Spinal cord (tissue), 10 donors: ENCODE data around the gene ROPN1L. TPM values are rescaled to one million over a fixed set of nuclear protein-coding genes. Genes with fewer than 3 reads are reported as not detected.
"Not testable (repeated sequence)": the region's sequence is repeated elsewhere in the genome, so short reads cannot be mapped to it uniquely, and the experiment has no call there.

Experiments used
- DNase-seq, 6 donors: peaks; one replicate each; pipeline versions ENCODE4 v3.0.0 to v3.0.0-alpha.2; 2013 to 2015; ENCODE audit warnings: low spot score in 6 of 6, low read depth in 4 of 6
- H3K27ac ChIP-seq: one replicate; pipeline ENCODE4 v1.5.1; 2013; ENCODE audit warnings: low read depth, low read length, control low read depth
- H3K27me3 ChIP-seq: one replicate; pipeline ENCODE4 v1.6.1; 2013; ENCODE audit warnings: low read length; ENCODE audit not compliant: control insufficient read depth, insufficient read depth
- H3K36me3 ChIP-seq: one replicate; pipeline ENCODE4 v1.6.1; 2013; ENCODE audit warnings: low read length; ENCODE audit not compliant: control insufficient read depth, insufficient read depth
- H3K4me1 ChIP-seq: one replicate; pipeline ENCODE4 v1.6.1; 2013; ENCODE audit warnings: low read length; ENCODE audit not compliant: control insufficient read depth, insufficient read depth
- H3K4me3 ChIP-seq: one replicate; pipeline ENCODE4 v1.5.1; 2013; ENCODE audit warnings: low read depth, low read length, control low read depth
- H3K9me3 ChIP-seq: one replicate; pipeline ENCODE4 v1.6.1; 2013; ENCODE audit warnings: low read length; ENCODE audit not compliant: control insufficient read depth, insufficient read depth
- WGBS: methylation state at CpG from one replicate; pipeline ENCODE4 v1.1.5; 2013; ENCODE audit warnings: missing lambda C conversion rate; ENCODE audit not compliant: insufficient coverage; 5-methylcytosine and 5-hydroxymethylcytosine counted together
- polyA plus RNA-seq, 2 donors: library from polyadenylated mRNA; unstranded; fragments of 120-200 nt; gene quantifications; one replicate each; pipeline ENCODE4 v1.2.1, GENCODE V29; 2013; ENCODE audit not compliant: insufficient read length in 2 of 2
- total RNA-seq, 2 donors: library from RNA; depleted of rRNA in 1 of 2; stranded (reverse); fragments of 120-200 nt in 1 of 2; fragments of >200 nt in 1 of 2; gene quantifications; one replicate each; pipeline versions ENCODE4 v1.2.3 to v1.2.4, GENCODE V29; 2013 to 2014
- donor health status: healthy.

ROPN1L gene
- total and polyA plus RNA-seq, 4 donors = 4.6 to 11.0 (median 9.7) TPM

- H3K27ac ChIP-seq, DNase-seq, H3K4me3 ChIP-seq, H3K36me3 ChIP-seq, H3K4me1 ChIP-seq, H3K27me3 ChIP-seq, H3K9me3 ChIP-seq: not testable (repeated sequence)
- WGBS = 94% methylated on average over 5 of the region's 6 CpGs
Measured at GRCh38 chr5:10494497-10494896, 52.8 kb downstream of the ROPN1L start.

- Histone ChIP-seq H3K9me3 (no peaks in the 10 kb centered on the region), H3K27ac (no peak overlapping the region), H3K4me1 (no peaks in the 10 kb centered on the region), H3K4me3 (no peak overlapping the region), H3K36me3 (no peaks in the 10 kb centered on the region), H3K27me3 (no peaks in the 10 kb centered on the region)
- no peak for DNase-seq
- WGBS = 63% methylated on average over 4 of the region's 5 CpGs
Measured at GRCh38 chr5:10497554-10497953, 55.9 kb downstream of the ROPN1L start.

DNA sequence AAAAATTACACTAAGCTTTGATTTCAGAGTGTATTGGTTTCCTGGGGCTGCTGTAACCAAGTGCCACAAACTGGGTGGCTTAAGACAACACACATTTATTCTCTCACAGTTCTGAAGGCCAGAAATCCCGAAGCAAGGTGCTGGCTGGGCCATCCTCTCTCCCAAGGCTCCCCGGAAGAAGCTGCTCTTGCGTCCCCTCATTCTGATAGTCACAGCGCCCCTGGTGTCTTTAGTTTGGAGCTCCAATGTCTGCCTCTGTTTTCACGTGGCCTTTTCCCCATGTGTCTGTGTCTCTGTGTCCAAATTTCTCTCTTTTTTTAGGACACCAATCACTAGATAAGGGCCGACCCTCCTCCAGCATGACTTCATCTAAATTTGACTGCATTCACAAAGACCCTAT lies 56.7 kb downstream of the ROPN1L start:
- no peaks in the 10 kb centered on the region for H3K9me3 ChIP-seq
- no peak for DNase-seq
- no peaks in the 10 kb centered on the region for H3K27me3 ChIP-seq
- no peaks in the 10 kb centered on the region for H3K36me3 ChIP-seq
- no peak overlapping the region for H3K4me3 ChIP-seq
- no peak overlapping the region for H3K27ac ChIP-seq
- H3K4me1 ChIP-seq = no peaks in the 10 kb centered on the region
- WGBS = 59% methylated on average over 5 of the region's 6 CpGs

DNA sequence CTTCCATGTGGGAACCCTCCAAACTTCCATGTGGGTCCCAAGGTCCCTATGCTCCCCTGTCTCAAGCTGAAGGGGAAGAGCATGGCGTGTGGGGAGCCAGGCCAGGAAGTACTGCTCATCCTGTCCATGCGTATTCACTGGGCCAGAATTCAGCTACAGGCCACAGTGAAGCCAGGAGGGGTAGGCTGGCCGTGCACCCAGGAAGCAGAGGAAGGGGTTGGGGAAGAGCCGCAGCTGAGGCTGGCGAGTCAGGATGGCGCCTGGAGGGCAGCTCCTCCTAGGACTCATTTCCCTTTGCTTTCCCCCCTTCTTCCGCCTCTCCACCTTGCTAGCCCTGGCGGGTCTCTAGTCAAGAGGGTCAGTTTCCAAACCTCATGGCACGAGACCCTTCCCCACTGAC lies 57.4 kb downstream of the ROPN1L start:
- H3K27ac ChIP-seq = no peak overlapping the region
- H3K27me3 ChIP-seq = no peaks in the 10 kb centered on the region
- H3K36me3 ChIP-seq = no peaks in the 10 kb centered on the region
- H3K9me3 ChIP-seq = no peaks in the 10 kb centered on the region
- no peak overlapping the region for H3K4me3 ChIP-seq
- no peaks in the 10 kb centered on the region for H3K4me1 ChIP-seq
- DNase-seq = no peak
- 80% methylated on average over 3 of the region's 9 CpGs for WGBS

GRCh38 chr5:10499776-10500175 lies 58.1 kb downstream of the ROPN1L start:
- Histone ChIP-seq H3K36me3 (no peaks in the 10 kb centered on the region), H3K4me1 (no peaks in the 10 kb centered on the region), H3K27me3 (no peaks in the 10 kb centered on the region), H3K27ac (no peak overlapping the region), H3K9me3 (no peaks in the 10 kb centered on the region), H3K4me3 (no peak overlapping the region)
- WGBS = no CpG with 5 or more reads among the region's 2 CpGs
- DNase-seq = no peak

- H3K27ac ChIP-seq = no peak overlapping the region
- DNase-seq = no peak
- no peaks in the 10 kb centered on the region for H3K9me3 ChIP-seq
- H3K27me3 ChIP-seq = no peaks in the 10 kb centered on the region
- no peak overlapping the region for H3K4me3 ChIP-seq
- H3K36me3 ChIP-seq = no peaks in the 10 kb centered on the region
- WGBS = 100% methylated on average over 1 of the region's 3 CpGs
- H3K4me1 ChIP-seq = no peaks in the 10 kb centered on the region
Measured at GRCh38 chr5:10500669-10501068, 59.0 kb downstream of the ROPN1L start.

GRCh38 chr5:10501554-10502075 lies 59.9 kb downstream of the ROPN1L start:
- Histone ChIP-seq H3K4me3 (no peak overlapping the region), H3K27me3 (no peaks in the 10 kb centered on the region), H3K9me3 (no peaks in the 10 kb centered on the region), H3K36me3 (no peaks in the 10 kb centered on the region), H3K27ac (no peak overlapping the region), H3K4me1 (no peaks in the 10 kb centered on the region)
- DNase-seq = no peak
- WGBS = 60% methylated on average over 6 of the region's 9 CpGs

DNA sequence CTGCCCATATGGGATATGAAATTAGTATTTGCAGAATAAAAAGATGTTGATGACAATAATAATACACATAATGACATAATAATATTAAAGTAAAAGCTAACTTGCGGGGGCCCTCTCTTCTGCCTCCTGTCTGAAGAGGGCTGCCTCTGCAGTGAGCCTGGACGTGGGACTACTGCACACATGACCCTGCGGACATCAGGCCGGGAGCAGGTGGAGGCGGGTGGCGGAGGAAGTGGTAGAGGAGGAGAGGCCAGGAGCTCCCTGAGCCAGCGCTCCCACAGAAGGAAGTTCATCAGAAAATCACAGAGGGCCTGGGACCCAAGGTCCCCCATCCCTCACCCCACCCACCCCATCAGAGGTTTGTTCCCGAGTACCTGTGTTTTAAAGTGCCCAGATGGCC lies 60.5 kb downstream of the ROPN1L start:
- no peaks in the 10 kb centered on the region for H3K9me3 ChIP-seq
- 90% methylated on average over 1 of the region's 8 CpGs for WGBS
- H3K27ac ChIP-seq = no peak overlapping the region
- no peaks in the 10 kb centered on the region for H3K36me3 ChIP-seq
- no peak for DNase-seq
- no peak overlapping the region for H3K4me3 ChIP-seq
- H3K27me3 ChIP-seq = no peaks in the 10 kb centered on the region
- no peaks in the 10 kb centered on the region for H3K4me1 ChIP-seq

DNA sequence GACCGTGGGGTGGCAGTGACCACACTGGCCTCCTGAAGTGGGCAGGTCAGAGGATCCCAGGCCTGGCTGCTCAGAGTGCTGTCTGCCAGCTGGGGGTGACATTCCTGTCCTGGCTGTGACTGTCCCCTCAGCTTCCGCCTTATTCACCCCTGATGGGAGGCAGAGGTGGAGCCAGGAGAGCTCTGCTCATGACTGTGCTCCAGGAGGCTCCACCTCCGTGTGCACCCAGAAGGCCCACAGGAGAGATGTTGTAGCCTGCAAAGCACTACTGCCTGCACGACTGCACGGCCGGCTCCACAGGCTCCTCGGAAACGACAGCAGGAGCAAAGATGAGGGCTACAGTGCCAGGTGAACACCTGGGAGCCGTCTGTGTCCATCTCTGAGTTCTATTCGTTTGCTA lies 60.9 kb downstream of the ROPN1L start:
- no peaks in the 10 kb centered on the region for H3K4me1 ChIP-seq
- no peaks in the 10 kb centered on the region for H3K9me3 ChIP-seq
- H3K4me3 ChIP-seq = no peak overlapping the region
- WGBS = 79% methylated on average over 10 of the region's 10 CpGs
- DNase-seq = no peak
- no peaks in the 10 kb centered on the region for H3K36me3 ChIP-seq
- H3K27ac ChIP-seq = no peak overlapping the region
- no peaks in the 10 kb centered on the region for H3K27me3 ChIP-seq

DNA sequence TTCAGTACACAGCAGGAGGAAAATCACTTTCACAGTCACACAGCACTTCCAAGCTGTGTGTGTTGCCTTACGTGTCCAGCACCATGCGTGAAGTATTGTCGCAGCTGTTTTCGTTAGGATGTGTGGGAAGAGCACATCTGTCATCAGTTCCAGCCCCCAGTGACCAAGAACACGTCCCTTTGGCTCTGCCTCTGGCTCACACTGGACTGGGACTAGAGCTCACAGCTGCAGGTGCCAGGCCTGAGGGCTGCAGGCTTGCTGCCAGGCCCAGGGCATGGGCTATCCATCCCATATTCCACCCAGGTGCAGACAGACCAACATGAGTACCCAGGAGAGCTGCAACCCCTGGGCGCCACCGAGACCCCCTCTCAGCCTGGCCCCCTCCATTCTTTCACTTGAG lies 61.6 kb downstream of the ROPN1L start:
- WGBS = 91% methylated on average over 5 of the region's 7 CpGs
- no peak overlapping the region for H3K27ac ChIP-seq
- no peaks in the 10 kb centered on the region for H3K9me3 ChIP-seq

More for the DNA sequence above, 61.6 kb downstream of the ROPN1L start:
- no peaks in the 10 kb centered on the region for H3K36me3 ChIP-seq
- H3K4me3 ChIP-seq = no peak overlapping the region
- no peaks in the 10 kb centered on the region for H3K4me1 ChIP-seq
- no peaks in the 10 kb centered on the region for H3K27me3 ChIP-seq
- no peak for DNase-seq
